ENCODE data around the gene IPO13.
A peak's percentile ranks its signal among the peaks of the same experiment; 100 is the strongest.

The IPO13 gene

GRCh38 chr1:43969416-43969745, 22.6 kb downstream of the IPO13 start:
- H3K27ac ChIP-seq: no peak overlapping the region
- H3K4me3 ChIP-seq: peak overlapping the region; percentile 87
- no peak for DNase-seq (ENCODE audit: low spot score)
- no peak for TF ChIP-seq CTCF (IDR thresholded peaks at IDR 0.05)

- peak; percentile 98 for DNase-seq (ENCODE audit: low spot score)
- no peak for TF ChIP-seq CTCF (IDR thresholded peaks at IDR 0.05)
- Histone ChIP-seq H3K4me3 (peak within 1 kb of the TSS; percentile 87), H3K27ac (peak within 1 kb of the TSS in 1 of 2 donors; percentile 26)
Measured at GRCh38 chr1:43969746-43970466, 23.2 kb downstream of the IPO13 start, which contains the start of gene DPH2. Gene DPH2, plus strand, starts transcription at chr1:43970010. Its CDS starts 166 bp downstream, at chr1:43970176.

GRCh38 chr1:43970502-43970901, 23.8 kb downstream of the IPO13 start:
- peak overlapping the region; percentile 87 for H3K4me3 ChIP-seq
- no peak overlapping the region for H3K27ac ChIP-seq
- no peak for TF ChIP-seq CTCF (IDR thresholded peaks at IDR 0.05)
- DNase-seq (ENCODE audit: low spot score): no peak

- Histone ChIP-seq H3K4me3 (peak overlapping the region; percentile 87), H3K27ac (no peak overlapping the region)
- no peak for TF ChIP-seq CTCF (IDR thresholded peaks at IDR 0.05)
- no peak for DNase-seq (ENCODE audit: low spot score)
Measured at GRCh38 chr1:43970911-43971310, 24.2 kb downstream of the IPO13 start.

GRCh38 chr1:43971336-43971980, 24.7 kb downstream of the IPO13 start:
- Histone ChIP-seq H3K4me3 (no peak overlapping the region), H3K27ac (no peak overlapping the region)
- DNase-seq (ENCODE audit: low spot score): no peak
- TF ChIP-seq CTCF (IDR thresholded peaks at IDR 0.05): no peak

GRCh38 chr1:43973981-43974442, 27.3 kb downstream of the IPO13 start:
- DNase-seq (ENCODE audit: low spot score): no peak
- Histone ChIP-seq H3K4me3 (peak overlapping the region; percentile 95), H3K27ac (peak overlapping the region; percentile 84 to 94)
- TF ChIP-seq CTCF (IDR thresholded peaks at IDR 0.05): no peak

All from coronary artery (tissue), 2 donors.